Measurements from ENCODE around the gene TSBP1. TPM values are rescaled to one million over a fixed set of nuclear protein-coding genes. Genes with fewer than 3 reads are reported as not detected.

Gene TSBP1
- total RNA-seq, 1 experiment from 2014 or later: not detected

- Histone ChIP-seq H3K18ac (ENCODE audit: insufficient read length, low read depth, low read length) (no peak overlapping the region), H2BK5ac (ENCODE audit: insufficient read length, low read length) (no peak overlapping the region)
Measured at GRCh38 chr6:32249262-32249661, 122.4 kb downstream of the TSBP1 start.

More at GRCh38 chr6:32249262-32249661, 122.4 kb downstream of the TSBP1 start:
- Histone ChIP-seq H3K14ac (ENCODE audit: insufficient read depth, low read length) (no peak overlapping the region), H2BK12ac (ENCODE audit: insufficient read length, low read depth, low read length) (no peak overlapping the region), H3K23me2 (ENCODE audit: insufficient read length, low read depth, low read length, poor library complexity, severe bottlenecking) (no peaks in the 10 kb centered on the region), H4K20me1 (ENCODE audit: control insufficient read depth, insufficient read depth, insufficient read length) (no peaks in the 10 kb centered on the region), H2AK5ac (ENCODE audit: insufficient read length, low read length) (no peak overlapping the region), H2AFZ (ENCODE audit: low read length) (no peak overlapping the region), H3K4me2 (ENCODE audit: insufficient read depth, insufficient read length, low read length) (no peak overlapping the region), H2BK20ac (ENCODE audit: low read depth, low read length, poor library complexity, severe bottlenecking) (no peak overlapping the region), H3K9me3 (ENCODE audit: control insufficient read depth, low read depth, low read length) (no peaks in the 10 kb centered on the region), H3K79me2 (ENCODE audit: insufficient read depth, low read length) (no peaks in the 10 kb centered on the region), H3K4ac (ENCODE audit: low read depth, low read length) (no peak overlapping the region), H3K27ac (ENCODE audit: insufficient read length, low read depth, low read length) (no peak overlapping the region), H3K23ac (ENCODE audit: insufficient read length, low read depth, low read length) (no peak overlapping the region), H3T11ph (ENCODE audit: low read length) (no peak overlapping the region), H3K79me1 (ENCODE audit: insufficient read depth, low read depth, low read length, poor library complexity, severe bottlenecking) (no peaks in the 10 kb centered on the region), H2BK15ac (ENCODE audit: low read depth, low read length) (no peak overlapping the region), H4K91ac (ENCODE audit: insufficient read length, low read depth, low read length) (no peak overlapping the region), H4K5ac (ENCODE audit: insufficient read length, low read depth, low read length) (no peak overlapping the region), H4K8ac (replicated peaks; ENCODE audit: insufficient read length, low read depth, low read length) (no peak overlapping the region), H3K27me3 (ENCODE audit: insufficient read depth, low read length) (no peaks in the 10 kb centered on the region), H3K56ac (ENCODE audit: insufficient read length, low read depth, low read length) (no peak overlapping the region), H3K4me1 (ENCODE audit: insufficient read depth, low read length) (no peaks in the 10 kb centered on the region), H3K9ac (ENCODE audit: extremely low read depth, insufficient read length, low read length) (no peak overlapping the region), H2BK120ac (ENCODE audit: low read depth, low read length, poor library complexity, severe bottlenecking) (no peak overlapping the region)
- Mint-ChIP-seq H3K9me3 (peaks cover 9 to 18% of the 10 kb centered on the region in 2 experiments), H3K4me1 (peaks cover 10 to 17% of the 10 kb centered on the region in 2 experiments), H3K27ac (no peak overlapping the region), H3K36me3 (ENCODE audit: insufficient read depth in 1 of 3, low read depth in 3 of 3) (peaks cover 0 to 13% (median 3%) of the 10 kb centered on the region in 3 experiments; a peak in 3 of 7 replicates), H3K4me3 (no peak overlapping the region), H3K27me3 (ENCODE audit: low read depth) (no peaks in the 10 kb centered on the region; the same call in 1 of the 2 replicates)
- TF ChIP-seq CTCF (conservative IDR thresholded peaks at IDR 0.05): no peak
- no peak for DNase-seq
- WGBS (ENCODE audit: extremely low coverage, insufficient read length, low lambda C conversion rate): no CpG with 5 or more reads among the region's 2 CpGs

All from H9 (cell line).